ENCODE measurements around the gene COPS9.

The COPS9 gene

GRCh38 chr2:240147911-240148587 lies 11.9 kb upstream of the COPS9 start:
- no peak for DNase-seq (ENCODE audit: low read depth)

GRCh38 chr2:240147382-240147781 lies 11.3 kb upstream of the COPS9 start:
- no peak for DNase-seq (ENCODE audit: low read depth)

- no peak for DNase-seq (ENCODE audit: low read depth)
Observed at GRCh38 chr2:240146627-240147278, 10.6 kb upstream of the COPS9 start.

- no peak for DNase-seq (ENCODE audit: low read depth)
Observed at GRCh38 chr2:240146141-240146561, 10.0 kb upstream of the COPS9 start.

GRCh38 chr2:240145461-240145860 lies 9.4 kb upstream of the COPS9 start:
- DNase-seq (ENCODE audit: low read depth), result no peak

GRCh38 chr2:240144649-240145261 lies 8.7 kb upstream of the COPS9 start:
- no peak for DNase-seq (ENCODE audit: low read depth)

- DNase-seq (ENCODE audit: low read depth), result no peak
Observed at GRCh38 chr2:240143801-240144648, 7.9 kb upstream of the COPS9 start.

GRCh38 chr2:240143276-240143675 lies 7.2 kb upstream of the COPS9 start:
- DNase-seq (ENCODE audit: low read depth), result no peak

- DNase-seq (ENCODE audit: low read depth), result no peak
Observed at GRCh38 chr2:240142859-240143258, 6.8 kb upstream of the COPS9 start.

GRCh38 chr2:240142256-240142775 lies 6.2 kb upstream of the COPS9 start:
- DNase-seq (ENCODE audit: low read depth), result no peak

- DNase-seq (ENCODE audit: low read depth), result no peak
Observed at GRCh38 chr2:240141736-240142135, 5.6 kb upstream of the COPS9 start.

GRCh38 chr2:240140920-240141319 lies 4.8 kb upstream of the COPS9 start:
- DNase-seq (ENCODE audit: low read depth), result no peak

GRCh38 chr2:240140511-240140910 lies 4.4 kb upstream of the COPS9 start, which contains the start of gene OTOS:
OTOS (minus strand) TSS chr2:240140658; CDS start chr2:240140326, 332 bp downstream.
- DNase-seq (ENCODE audit: low read depth), result no peak

GRCh38 chr2:240139666-240140393 lies 3.7 kb upstream of the COPS9 start:
- DNase-seq (ENCODE audit: low read depth), result no peak

- DNase-seq (ENCODE audit: low read depth), result no peak
Observed at GRCh38 chr2:240139011-240139441, 2.9 kb upstream of the COPS9 start.

- no peak for DNase-seq (ENCODE audit: low read depth)
Observed at GRCh38 chr2:240138254-240138984, 2.3 kb upstream of the COPS9 start.

GRCh38 chr2:240137596-240138253 lies 1.6 kb upstream of the COPS9 start:
- DNase-seq (ENCODE audit: low read depth), result no peak

- DNase-seq (ENCODE audit: low read depth), result no peak
Observed at GRCh38 chr2:240136671-240137292, 677 bp upstream of the COPS9 start.

- DNase-seq (ENCODE audit: low read depth), result no peak
Observed at GRCh38 chr2:240135706-240136012, 446 bp downstream of the COPS9 start.
